GM12892 (cell line): ENCODE data around the gene SLC7A1.

ENCODE experiments used
- POLR2A ChIP-seq: IDR thresholded peaks from 2 replicates; pipeline ENCODE4 v1.6.1; 2011; ENCODE audit warnings: low read depth, low read length, control low read depth
- POLR2AphosphoS5 ChIP-seq: IDR thresholded peaks from 2 replicates; pipeline ENCODE4 v1.6.1; 2011; ENCODE audit warnings: low read depth, low read length, control low read depth
- TAF1 ChIP-seq: IDR thresholded peaks from 2 replicates; pipeline ENCODE4 v1.6.1; 2011; ENCODE audit warnings: low read depth, mild to moderate bottlenecking, control low read depth, low read length, borderline replicate concordance

DNA sequence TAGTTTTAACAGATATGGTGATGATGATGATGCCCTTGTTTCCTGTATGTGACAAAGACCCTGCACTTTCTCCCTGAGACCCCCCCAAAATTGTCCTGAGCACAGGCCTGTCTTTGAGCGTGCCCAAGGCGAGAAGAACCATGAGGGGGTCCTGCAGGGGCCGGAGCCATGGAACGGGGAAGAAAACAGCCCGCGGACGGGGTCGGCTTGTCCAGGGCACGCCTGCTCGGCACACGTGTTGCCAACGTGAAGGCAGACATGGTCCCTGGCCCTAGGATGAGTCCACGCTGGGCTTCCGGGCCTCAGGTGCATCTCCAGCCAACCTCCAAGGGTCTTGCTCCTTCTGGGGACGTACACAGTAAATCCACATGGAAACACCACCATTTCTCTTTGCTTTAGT lies 90.8 kb downstream of the SLC7A1 start:
- TF ChIP-seq POLR2A (no peak), POLR2AphosphoS5 (no peak), TAF1 (no peak)
